ACHN (cell line): ENCODE results near the gene FKBP6.
"Not testable (repeated sequence)": the region's sequence is repeated elsewhere in the genome, so short reads cannot be mapped to it uniquely, and the experiment has no call there.

Experiments used
- DNase-seq: peaks from one replicate; pipeline ENCODE4 v3.0.0-alpha.2; 2015
- in situ Hi-C: cut with HindIII; loops from 2 replicates; pipeline ENCODE4 v1.10.0; 2017; ENCODE audit warnings: low sequenced_read_pairs, low pct_ligation_motif_present, low pct_unique_long_range_greater_than_20kb

FKBP6 gene

DNA sequence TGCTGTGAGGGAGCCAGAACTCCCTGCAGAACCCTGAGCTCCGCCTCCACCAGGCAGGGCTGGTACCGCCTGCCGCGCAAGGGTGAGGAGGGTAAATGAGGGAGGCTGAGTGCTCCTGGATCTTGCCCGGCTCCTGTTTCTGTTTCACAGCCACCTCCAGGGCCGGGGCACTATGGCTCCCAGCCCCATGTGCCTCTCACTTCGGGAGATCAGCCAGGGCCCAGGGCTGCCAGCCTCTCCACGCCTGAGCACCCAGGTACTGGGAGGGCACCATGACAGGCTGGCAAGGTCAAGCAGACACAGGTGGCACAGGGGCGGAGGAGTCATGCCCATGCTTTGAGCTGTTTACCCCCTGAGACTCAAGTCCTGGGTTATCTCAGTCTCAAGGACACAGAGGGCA lies 8.4 kb upstream of the FKBP6 start:
- DNase-seq, in situ Hi-C loops: not testable (repeated sequence)

DNA sequence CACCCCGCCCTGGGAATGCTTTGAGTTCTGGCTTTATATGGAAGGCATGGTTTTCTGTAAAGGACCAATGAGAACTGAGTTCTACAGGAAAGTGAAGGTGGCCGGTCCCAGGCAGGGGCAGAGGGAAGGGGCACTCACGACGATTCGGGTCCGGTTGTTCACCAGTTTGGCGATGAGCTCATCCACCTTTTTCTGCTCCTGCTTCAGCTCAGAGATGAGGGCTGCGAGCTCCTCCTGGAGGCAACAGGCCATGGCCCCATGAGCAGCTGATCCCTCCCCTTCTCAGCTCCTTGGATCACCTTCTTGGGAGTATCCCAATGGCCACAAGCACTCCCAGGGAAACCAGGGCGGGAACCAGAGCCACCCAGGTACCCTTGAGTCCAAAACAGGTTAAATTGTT lies 8.0 kb upstream of the FKBP6 start:
- in situ Hi-C loops = not testable (repeated sequence)
- peak; percentile 62 for DNase-seq

DNA sequence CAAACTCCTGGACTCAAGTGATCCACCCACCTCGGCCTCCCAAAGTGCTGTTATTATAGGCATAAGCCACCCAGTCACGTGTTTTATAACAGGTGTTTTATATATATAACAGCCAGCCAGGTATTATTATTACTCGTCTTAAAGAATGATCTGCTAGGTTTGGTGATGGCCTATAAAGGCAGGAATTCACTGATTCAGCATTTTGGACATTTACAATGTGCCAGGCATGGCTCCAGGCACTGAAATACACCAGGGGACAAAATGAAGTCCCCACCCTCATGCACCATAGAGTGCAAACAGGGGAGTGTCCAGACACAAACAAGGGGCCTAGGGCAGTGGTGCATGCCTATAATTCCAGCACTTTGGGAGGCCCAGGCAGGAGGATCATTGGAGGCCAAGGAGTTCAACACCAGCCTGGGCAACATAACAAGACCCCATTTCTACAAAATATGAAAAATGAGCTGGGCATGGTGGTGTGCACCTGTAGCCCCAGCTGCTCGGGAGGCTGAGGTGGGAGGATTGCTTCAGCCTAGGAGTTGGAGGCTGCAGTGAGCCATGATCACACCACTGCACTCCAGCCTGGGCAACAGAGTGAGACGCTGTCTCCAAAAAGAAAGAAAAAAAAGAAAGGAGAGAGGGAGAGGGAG lies 4.4 kb upstream of the FKBP6 start:
- DNase-seq, in situ Hi-C loops: not testable (repeated sequence)

GRCh38 chr7:73324081-73324845 lies 3.7 kb upstream of the FKBP6 start:
- peak; percentile 67 for DNase-seq
- in situ Hi-C loops = not testable (repeated sequence)

- DNase-seq, in situ Hi-C loops: not testable (repeated sequence)
Observed at GRCh38 chr7:73325424-73325823, 2.5 kb upstream of the FKBP6 start.

DNA sequence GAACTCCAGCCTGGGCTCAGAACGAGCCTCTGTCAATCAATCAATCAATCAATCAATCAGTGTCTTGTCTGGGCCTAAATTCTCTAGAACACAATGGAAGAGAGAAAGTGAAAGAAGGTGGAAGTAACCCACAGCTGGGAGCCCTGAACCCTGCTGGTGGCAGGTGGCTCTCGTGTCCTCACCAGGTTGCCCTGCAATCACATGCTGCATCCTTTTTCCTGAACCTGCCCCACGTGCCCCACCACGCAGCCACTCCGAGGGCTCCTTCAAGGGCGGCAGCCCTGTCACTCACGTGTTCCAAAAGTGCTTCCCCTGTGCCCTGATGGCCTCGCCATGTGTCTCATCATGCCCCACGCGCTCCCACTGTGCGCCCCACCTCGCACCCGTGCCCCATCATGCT lies 512 bp upstream of the FKBP6 start:
- DNase-seq, in situ Hi-C loops: not testable (repeated sequence)

GRCh38 chr7:73328696-73329095 lies 735 bp downstream of the FKBP6 start:
- DNase-seq = no peak
- in situ Hi-C loops = no loop called here

GRCh38 chr7:73329861-73330581 lies 2.1 kb downstream of the FKBP6 start:
- in situ Hi-C loops = no loop called here
- DNase-seq = no peak

GRCh38 chr7:73330772-73331171 lies 2.8 kb downstream of the FKBP6 start:
- in situ Hi-C loops = no loop called here

DNA sequence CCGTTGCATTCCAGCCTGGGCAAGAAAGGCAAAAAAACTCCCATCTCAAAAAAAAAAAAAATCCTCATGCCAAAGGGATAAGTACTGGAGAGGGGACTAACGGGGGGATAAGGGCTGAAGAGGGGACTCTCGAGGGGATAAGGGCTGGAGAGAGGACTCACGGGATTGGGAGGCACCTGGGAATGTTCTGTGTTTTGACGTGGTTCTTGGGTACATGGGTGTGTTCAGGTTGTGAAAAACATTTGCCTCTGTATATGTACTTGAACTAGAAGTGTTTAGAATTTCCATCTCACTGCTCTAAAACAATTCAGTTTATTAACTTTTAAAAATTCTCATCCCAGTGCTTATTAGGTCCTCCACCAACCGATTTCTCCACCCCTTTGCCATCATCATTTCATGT lies 4.5 kb downstream of the FKBP6 start:
- in situ Hi-C loops = no loop called here
- DNase-seq = no peak

More at GRCh38 chr7:73330772-73331171, 2.8 kb downstream of the FKBP6 start:
- no peak for DNase-seq

DNA sequence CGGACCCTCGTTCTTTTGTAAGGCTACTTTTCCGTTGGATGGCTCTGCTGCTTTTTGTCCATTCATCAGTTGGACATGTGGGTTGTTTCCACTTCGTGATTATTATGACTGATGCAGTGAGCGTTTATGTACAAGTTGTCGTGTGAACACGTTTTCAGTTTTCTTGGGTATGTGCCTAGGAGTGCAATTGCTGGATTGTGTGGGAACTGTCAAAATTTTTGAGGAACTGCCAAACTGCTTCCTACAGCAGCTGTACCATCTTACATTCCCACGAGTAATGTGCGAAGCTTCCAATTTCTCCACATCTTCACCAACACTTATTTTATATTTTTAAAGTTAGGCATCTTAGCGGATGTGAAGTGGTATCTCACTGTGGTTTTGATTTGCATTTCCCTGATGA lies 10.4 kb downstream of the FKBP6 start:
- in situ Hi-C loops = no loop called here
- DNase-seq = no peak

DNA sequence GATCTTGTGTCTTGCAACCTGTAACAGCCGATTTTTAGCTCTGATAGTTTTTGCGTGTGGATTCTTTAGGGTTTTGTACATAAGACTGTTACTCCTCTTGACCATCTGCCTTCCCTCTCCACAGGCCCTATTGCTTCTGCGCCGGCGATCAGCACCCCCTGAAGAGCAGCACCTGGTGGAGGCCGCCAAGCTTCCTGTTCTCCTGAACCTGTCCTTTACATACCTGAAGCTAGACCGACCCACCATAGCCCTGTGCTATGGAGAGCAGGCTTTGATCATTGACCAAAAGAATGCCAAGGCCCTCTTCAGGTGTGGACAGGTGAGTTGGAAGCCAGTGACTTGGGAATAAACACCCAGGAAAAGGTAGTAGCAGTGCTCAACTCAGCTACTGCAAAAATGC lies 12.6 kb downstream of the FKBP6 start:
- in situ Hi-C loops = loop anchor here (5.0 kb wide), 1 partner anchor 107 kb away; no protein-coding TSS in a partner anchor
- DNase-seq = no peak

GRCh38 chr7:73341877-73342276 lies 13.9 kb downstream of the FKBP6 start:
- DNase-seq = peak; percentile 60
- in situ Hi-C loops = loop anchor here (5.0 kb wide), 1 partner anchor 105 kb away; no protein-coding TSS in a partner anchor

GRCh38 chr7:73342645-73343044 lies 14.7 kb downstream of the FKBP6 start:
- DNase-seq = peak; percentile 42
- in situ Hi-C loops = loop anchor here (5.0 kb wide), 1 partner anchor 105 kb away; no protein-coding TSS in a partner anchor

DNA sequence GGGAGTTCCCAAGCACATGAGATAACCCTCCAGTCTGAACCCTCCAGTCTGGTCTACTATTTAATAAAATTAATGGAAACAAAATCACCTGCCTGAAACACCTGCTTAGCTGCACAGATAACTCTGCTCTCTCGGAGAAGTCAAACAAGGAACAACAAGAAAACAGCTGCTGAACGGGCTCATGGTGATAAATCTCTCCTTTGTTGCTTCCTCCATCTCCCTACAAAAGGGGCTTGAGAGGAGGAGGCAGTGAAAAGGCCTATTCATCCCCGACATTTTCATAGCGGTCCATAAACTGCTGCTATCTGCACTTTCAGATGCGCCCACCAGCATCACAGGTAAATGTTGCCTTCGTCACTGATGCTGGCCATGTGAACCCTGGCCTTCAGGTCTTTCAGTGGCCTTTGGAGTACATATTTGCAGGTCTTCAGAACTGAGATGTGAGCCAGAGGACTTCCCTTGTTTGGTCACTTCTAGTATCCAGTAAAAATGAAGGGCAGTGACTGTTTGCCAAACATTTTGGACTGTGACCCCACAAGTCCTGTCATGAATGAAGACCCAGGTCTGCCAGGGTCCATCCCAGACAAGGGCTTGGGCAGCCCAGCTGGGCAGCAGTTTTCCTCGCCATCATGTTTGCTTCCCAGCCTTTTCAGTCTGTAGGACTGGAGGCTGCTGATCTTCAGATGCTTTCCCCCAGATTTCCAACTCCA lies 15.9 kb downstream of the FKBP6 start:
- in situ Hi-C loops = loop anchor here (5.0 kb wide), 1 partner anchor 103 kb away; no protein-coding TSS in a partner anchor
- no peak for DNase-seq

- DNase-seq = no peak
- in situ Hi-C loops = no loop called here
Observed at GRCh38 chr7:73345538-73345937, 17.6 kb downstream of the FKBP6 start.

DNA sequence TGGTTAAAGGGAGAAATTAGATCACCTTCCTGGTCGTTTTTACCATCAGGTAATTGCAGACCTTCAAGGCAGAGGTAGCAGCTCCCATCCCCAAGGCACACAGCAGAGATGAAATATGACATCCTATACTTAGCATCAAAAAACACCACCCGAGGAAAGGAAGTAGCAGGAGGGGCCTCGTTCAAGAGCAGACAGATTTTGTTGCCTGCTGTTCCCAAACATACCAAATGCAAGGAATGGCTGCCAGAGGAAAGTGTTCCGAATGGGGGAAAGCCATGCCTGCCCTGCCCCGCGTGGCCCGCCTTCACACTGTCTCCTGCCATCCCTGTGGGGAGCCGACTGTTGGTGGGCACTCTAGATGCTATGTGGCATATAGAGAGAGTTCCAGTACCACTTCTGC lies 18.0 kb downstream of the FKBP6 start:
- DNase-seq = no peak
- in situ Hi-C loops = no loop called here

GRCh38 chr7:73349763-73350162 lies 21.8 kb downstream of the FKBP6 start:
- no peak for DNase-seq
- in situ Hi-C loops = no loop called here
